NCI-H2107 (cell line): ENCODE data around the gene UBQLN3.

Source experiments
- DNase-seq: peaks from one replicate; lab custom pipeline; 2025; lab: John Stamatoyannopoulos, UW

UBQLN3 gene

DNA sequence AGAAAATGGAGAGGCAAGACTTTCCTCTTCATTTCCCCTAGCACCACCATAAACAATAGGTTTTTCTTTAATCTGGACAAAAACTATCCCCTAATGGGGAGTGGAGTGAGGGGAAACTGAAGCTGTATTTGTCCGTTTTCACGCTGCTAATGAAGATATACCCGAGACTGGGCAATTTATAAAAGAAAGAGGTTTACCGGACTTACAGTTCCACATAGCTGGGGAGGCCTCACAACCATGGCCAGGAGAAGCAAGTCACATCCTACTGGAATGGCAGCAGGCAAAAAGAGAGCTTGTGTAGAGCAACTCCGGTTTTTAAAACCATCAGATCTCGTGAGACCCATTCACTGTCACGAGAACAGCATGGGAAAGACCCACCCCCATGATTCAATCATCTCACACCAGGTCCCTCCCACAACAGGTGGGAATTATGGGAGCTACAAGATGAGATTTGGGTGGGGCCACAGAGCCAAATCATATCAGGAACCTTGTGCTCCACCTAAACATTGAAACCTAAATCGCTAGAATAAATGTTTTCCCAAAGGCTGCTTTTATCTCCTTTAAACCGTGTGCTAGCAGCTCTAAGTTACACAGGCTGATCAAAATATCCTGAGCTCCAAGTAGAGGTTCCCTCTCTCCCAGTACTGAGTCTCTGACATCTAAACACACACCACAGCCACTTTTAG, 4.3 kb downstream of the UBQLN3 start:
- DNase-seq = no peak

DNA sequence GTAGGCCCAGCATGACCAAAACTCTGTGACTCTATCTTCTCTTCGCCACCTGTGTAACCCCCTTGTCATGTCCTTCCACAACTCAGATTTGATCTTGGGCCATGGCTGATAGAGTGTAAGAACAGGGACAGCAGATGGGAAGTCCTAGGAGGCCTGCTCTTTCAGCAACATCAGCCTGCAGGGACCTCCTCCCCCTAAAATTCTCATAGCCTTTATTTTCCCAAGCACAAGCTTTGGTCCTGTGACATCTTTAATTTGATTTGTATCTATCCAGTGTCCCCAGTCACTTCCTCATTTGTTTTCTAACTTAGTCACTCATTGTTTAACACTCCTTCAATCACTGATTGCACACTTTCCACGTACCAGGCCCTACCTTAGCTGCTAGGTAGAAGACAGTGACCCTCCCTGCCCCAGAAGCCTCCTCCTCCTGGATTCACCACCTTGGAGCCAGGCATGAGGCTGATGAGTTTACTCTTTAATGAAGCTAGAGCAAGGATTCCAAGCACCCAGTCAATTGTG, 5.3 kb downstream of the UBQLN3 start:
- no peak for DNase-seq

DNA sequence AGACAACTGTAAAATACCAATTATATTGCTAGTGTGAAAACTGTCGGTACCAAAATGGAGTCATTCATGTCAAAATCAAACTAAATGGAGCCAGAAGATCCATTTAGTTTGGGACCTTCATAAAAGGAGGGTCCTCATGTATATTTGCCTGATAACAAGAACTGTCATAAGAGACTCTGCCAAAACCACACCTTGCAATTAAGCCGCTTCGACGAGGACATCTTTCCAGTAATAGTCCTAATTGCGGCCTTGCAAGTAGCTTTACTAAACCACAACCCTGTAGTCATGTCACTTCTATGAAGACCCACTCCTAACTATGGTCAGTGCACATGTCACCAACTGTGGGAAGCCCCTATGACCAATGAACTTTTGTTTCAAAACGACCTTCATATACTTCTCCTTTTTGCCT, 9.4 kb downstream of the UBQLN3 start:
- no peak for DNase-seq

DNA sequence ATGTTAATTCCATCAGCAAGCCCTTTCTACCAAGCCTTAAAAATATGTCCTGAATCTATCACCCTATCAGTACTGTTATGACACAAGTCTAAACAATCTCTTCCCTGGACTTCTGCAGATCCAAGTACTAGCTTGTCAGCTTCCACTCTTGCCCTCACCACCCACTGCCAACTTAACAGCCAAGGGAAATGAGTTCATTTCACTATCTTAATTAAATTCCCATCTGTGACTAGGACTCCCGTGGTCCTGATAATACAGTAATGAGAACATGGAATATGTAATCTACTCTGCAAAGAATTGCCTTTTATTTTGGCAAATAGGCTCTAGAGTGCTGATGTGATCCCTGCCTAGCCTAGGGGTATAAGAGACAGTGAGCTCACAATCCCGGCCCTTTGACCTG, 10.1 kb downstream of the UBQLN3 start:
- no peak for DNase-seq

DNA sequence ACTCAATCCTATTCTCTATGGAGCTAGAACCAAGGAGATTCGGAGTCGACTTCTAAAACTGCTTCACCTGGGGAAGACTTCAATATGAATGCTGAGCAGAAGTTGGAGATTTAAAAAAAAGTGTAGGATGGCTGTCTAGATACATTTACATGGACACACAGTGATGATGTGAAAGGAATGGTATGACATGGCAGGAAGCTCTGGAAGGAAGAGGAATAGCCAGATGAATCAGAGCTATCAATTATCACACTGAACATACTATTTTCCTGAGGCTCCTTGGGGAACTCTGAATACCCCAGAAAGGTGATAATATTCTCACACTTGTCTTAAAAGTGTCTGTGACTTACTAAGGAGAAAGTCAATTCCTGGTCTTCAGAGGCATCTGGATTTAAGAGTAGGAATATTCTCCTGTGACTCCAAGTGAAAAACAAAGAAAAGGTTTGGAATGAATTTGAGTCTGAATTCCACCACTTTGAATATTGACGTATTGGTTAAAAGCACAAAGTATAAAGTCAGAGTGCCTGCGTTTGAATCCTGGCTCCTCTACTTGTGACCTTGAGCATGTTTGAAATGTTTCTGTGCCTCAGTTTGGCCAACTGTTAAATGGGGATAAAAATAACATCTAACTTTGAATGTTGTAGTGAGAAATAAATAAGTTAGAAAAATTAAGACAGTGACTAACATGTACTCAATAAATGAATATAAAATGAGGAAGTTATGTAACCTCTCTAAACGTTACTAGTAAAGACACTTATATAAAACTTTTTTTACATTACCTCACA, 20.0 kb downstream of the UBQLN3 start:
- DNase-seq = no peak

DNA sequence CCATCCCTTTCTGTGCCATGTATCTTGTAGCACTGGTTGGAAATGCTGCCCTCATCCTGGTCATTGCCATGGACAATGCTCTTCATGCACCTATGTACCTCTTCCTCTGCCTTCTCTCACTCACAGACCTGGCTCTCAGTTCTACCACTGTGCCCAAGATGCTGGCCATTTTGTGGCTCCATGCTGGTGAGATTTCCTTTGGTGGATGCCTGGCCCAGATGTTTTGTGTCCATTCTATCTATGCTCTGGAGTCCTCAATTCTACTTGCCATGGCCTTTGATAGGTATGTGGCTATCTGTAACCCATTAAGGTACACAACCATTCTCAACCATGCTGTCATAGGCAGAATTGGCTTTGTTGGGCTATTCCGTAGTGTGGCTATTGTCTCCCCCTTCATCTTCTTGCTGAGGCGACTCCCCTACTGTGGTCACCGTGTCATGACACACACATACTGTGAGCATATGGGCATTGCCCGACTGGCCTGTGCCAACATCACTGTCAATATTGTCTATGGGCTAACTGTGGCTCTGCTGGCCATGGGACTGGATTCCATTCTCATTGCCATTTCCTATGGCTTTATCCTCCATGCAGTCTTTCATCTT, 20.9 kb downstream of the UBQLN3 start:
- no peak for DNase-seq

DNA sequence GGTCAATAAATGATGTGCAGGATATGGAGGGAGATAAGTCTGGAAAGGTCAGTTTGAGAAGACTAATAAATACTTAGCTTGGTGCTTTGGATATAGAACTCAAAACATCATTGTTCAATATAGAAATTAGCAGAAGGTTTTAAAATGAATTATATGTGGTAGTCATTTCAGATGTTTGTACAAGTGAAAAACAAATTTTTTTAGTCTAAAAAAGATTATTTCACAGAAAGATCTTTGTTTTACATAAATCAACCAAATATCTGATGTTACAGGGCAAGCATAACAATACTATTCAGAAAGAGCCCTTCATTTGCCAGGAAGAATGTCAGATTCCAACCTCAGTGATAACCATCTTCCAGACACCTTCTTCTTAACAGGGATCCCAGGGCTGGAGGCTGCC, 21.4 kb downstream of the UBQLN3 start, which contains the start of gene OR52D1:
TSS of gene OR52D1 (plus strand) at position 301 of the 400 bp plus-strand sequence. CDS start at position 323, 22 bp downstream.
- no peak for DNase-seq

DNA sequence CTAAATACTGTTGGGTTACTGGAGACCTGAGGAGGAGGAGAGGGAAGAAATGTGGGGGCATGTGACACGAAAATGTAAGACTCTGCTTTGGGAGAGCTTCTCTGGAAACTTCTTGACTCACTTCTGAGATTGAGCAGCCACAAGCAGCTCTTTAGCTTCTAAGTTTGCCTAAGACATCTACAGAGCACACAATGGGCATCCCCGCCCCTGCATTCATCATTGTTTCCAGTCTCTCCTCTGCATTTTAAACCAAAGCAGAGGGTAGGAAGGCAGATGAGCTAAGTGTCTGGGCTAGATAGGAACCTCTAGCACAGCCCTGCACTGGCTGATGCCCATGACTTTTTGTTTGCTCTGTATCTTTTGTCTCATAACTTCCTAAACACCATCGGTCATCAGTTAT, 23.3 kb downstream of the UBQLN3 start:
- DNase-seq = no peak

DNA sequence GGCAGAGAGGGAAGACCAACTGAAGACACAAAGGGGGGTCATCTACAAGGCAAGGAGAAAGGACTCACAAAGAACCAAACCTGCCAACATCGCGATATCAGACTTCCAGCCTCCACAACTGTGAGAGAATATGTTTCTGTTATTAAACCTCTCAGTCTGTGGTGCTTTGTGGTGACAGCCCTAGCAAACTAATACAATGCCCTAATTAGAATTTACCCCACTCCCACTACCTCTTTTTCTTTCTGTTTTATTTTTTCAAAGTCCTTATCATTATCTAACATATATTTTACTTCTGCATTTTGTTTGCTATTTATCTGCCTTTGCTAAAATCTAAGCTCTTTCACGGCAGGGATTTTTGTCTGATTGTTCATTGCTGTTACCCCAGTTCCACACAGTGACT, 23.8 kb downstream of the UBQLN3 start:
- no peak for DNase-seq

DNA sequence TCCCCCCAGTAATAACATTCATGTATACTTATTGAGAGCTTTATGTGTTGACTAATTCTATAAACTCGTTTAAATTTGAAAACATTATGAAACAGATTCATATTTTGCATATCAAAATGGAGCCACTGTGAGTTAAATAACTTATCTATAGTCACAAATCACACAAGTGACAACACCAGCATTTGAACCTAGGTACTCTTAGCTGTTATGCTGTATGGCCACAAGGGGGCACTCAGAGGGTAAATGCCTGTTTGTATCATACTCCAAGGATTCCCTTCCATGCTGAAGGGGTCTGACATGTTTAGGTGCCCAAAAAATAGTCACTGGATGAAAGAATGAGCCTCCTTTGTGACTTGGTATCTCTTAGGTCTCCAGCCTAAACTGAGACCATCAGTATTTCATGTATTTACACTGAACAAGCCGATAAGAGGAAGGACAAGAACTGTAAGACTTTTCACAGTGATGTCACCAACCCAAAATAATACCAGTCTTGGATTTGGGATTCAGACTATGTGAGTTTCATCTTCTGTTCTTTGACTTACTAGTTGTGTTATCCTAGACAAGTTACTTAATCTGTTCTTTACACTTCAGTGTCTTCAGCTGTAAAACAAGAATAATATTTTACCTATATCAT, 33.5 kb downstream of the UBQLN3 start:
- no peak for DNase-seq

DNA sequence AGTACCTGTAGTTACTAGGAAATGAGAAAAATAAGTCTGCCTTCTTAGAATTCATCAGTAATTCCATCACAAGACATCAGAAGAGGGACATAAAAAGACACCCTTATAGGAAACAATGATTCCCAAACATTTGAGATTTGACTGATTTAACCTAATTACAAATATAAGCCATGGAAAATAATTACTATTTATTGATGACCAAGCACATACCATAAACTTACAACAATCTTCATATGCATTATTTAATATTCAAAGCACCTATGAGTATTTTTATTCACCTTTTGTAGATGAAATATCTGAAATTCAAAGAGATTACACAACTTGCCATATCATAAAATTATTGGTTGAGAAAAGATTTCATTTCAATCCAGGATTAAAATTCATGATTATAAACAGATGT, 35.8 kb downstream of the UBQLN3 start:
- DNase-seq = no peak

DNA sequence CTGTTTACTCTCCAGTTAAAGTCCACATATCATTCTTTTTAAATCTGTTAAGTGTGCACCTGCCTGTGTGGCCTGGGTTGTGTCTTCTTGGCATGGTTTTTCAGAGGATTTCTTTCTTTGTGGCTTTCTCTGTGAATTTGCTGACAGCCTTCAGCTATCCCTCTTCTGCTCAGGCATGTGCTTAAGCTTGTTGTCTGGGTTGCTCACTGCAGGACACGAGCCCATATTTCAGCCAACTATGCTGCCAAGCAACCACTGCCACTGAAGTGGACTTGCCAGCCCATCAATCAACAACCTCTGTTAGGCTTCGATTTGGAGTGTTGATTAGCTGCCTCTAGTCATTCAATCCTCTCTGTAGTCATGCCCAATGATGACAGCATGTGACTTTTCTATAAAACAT, 42.2 kb downstream of the UBQLN3 start:
- no peak for DNase-seq

DNA sequence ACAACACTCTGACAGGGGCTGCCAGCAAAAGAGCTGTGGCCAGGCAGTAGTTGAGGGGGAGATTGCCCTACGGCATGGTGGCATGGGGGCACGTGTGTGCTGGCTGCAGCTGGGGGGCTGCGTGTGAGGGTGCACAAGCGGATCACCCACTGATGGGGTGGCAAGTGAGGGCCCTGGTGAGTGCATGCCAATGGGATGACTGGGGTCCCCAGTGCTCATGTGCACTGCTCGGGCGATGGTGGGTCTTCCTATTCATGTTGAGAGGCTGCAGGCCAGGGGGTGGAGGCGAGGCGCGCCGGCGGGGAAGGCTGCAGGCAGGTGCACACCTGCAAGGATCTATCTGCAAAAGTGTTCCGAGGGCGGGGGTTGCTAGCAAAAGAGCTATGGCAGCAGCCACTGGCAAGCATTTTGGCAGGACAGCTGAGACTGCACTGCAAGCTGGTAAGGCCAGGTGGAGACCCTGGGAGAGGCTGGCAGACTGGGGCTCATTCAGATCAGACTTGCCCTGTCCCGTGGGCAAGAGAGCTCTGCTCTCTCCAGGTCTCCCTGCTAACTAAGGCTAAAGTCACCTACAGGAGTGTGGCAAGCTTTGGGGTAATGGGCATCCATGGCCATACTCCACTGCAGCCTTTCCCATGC, 48.7 kb downstream of the UBQLN3 start:
- DNase-seq = no peak
